HEK293T (cell line): ENCODE data around the gene NACAD.

Experiments
- ARNT ChIP-seq: fragments of 450-650 bp; IDR thresholded peaks from 2 replicates; pipeline ENCODE4 v1.6.1; 2017; ENCODE audit warnings: mild to moderate bottlenecking
- ELF4 ChIP-seq: fragments of 450-650 bp; IDR thresholded peaks from 2 replicates; pipeline ENCODE4 v1.6.1; 2017; ENCODE audit warnings: antibody characterized with exemption
- FOXK2 ChIP-seq: fragments of 450-650 bp; IDR thresholded peaks from 2 replicates; pipeline ENCODE4 v1.6.1; 2016; ENCODE audit warnings: mild to moderate bottlenecking
- FOXM1 ChIP-seq: fragments of 450-650 bp; IDR thresholded peaks from 2 replicates; pipeline ENCODE4 v1.6.1; 2017; ENCODE audit warnings: mild to moderate bottlenecking, borderline replicate concordance
- HDGF ChIP-seq: fragments of 450-650 bp; IDR thresholded peaks from 2 replicates; pipeline ENCODE4 v1.6.1; 2017; ENCODE audit warnings: antibody characterized with exemption, borderline replicate concordance
- L3MBTL2 ChIP-seq: fragments of 450-650 bp; conservative IDR thresholded peaks from 2 replicates; pipeline ENCODE4 v1.6.1; 2016; ENCODE audit warnings: mild to moderate bottlenecking
- PKNOX1 ChIP-seq: fragments of 450-650 bp; IDR thresholded peaks from 2 replicates; pipeline ENCODE4 v1.6.1; 2016
- SP1 ChIP-seq: fragments of 450-650 bp; IDR thresholded peaks from 2 replicates; pipeline ENCODE4 v1.6.1; 2017
- SUZ12 ChIP-seq: fragments of 450-650 bp; IDR thresholded peaks from 2 replicates; pipeline ENCODE4 v1.6.1; 2016; ENCODE audit warnings: mild to moderate bottlenecking
- TARDBP ChIP-seq: fragments of 450-650 bp; IDR thresholded peaks from 2 replicates; pipeline ENCODE4 v1.6.1; 2016
- ZNF384 ChIP-seq: fragments of 450-650 bp; IDR thresholded peaks from 2 replicates; pipeline ENCODE4 v1.6.1; 2016

GRCh38 chr7:45033261-45033930, 55.4 kb downstream of the NACAD start:
- no peak for TF ChIP-seq SUZ12
- no peak for TF ChIP-seq SP1
- TF ChIP-seq TARDBP: no peak
- TF ChIP-seq FOXM1: no peak
- TF ChIP-seq FOXK2: no peak
- TF ChIP-seq ZNF384: no peak
- TF ChIP-seq L3MBTL2: no peak
- TF ChIP-seq ELF4: no peak
- TF ChIP-seq HDGF: no peak
- no peak for TF ChIP-seq ARNT
- no peak for TF ChIP-seq PKNOX1
